Bronchial epithelial cell (primary cell): ENCODE data around the gene GRIK2. TPM values are rescaled to one million over a fixed set of nuclear protein-coding genes. Genes with fewer than 3 reads are reported as not detected.

Source experiments
- DNase-seq: peaks from one replicate; pipeline ENCODE4 v3.0.0-alpha.2; 2010; ENCODE audit warnings: low read depth
- FAIRE-seq: peaks from 2 replicates; lab custom pipeline; 2011; peaks lifted over from hg19 to GRCh38; lab: Jason Lieb, UNC
- H3K27me3 ChIP-seq: 2 replicates; pipeline ENCODE4 v1.5.1; 2011; ENCODE audit warnings: low read length; ENCODE audit not compliant: control insufficient read depth, insufficient read depth
- H3K36me3 ChIP-seq: 2 replicates; pipeline ENCODE4 v1.5.1; 2011; ENCODE audit warnings: low read length; ENCODE audit not compliant: control insufficient read depth, insufficient read depth
- H3K4me3 ChIP-seq: 2 replicates; pipeline ENCODE4 v1.5.1; 2011; ENCODE audit warnings: mild to moderate bottlenecking, low read depth, low read length, control low read depth
- total RNA-seq: library from RNA; depleted of rRNA; stranded (reverse); fragments of >200 nt; gene quantifications from 2 replicates; pipeline ENCODE4 v1.2.1, GENCODE V29; 2014
- TF ChIP-seq, protein P1 (sequence below): IDR thresholded peaks from 2 replicates; pipeline ENCODE4 v1.5.1; 2011; ENCODE audit warnings: mild to moderate bottlenecking, moderate library complexity, low read length, control low read depth, inconsistent platforms; ENCODE audit not compliant: insufficient read depth, severe bottlenecking

Gene GRIK2
- total RNA-seq, 1 donor from 2014 or later: 0.26 TPM

DNA sequence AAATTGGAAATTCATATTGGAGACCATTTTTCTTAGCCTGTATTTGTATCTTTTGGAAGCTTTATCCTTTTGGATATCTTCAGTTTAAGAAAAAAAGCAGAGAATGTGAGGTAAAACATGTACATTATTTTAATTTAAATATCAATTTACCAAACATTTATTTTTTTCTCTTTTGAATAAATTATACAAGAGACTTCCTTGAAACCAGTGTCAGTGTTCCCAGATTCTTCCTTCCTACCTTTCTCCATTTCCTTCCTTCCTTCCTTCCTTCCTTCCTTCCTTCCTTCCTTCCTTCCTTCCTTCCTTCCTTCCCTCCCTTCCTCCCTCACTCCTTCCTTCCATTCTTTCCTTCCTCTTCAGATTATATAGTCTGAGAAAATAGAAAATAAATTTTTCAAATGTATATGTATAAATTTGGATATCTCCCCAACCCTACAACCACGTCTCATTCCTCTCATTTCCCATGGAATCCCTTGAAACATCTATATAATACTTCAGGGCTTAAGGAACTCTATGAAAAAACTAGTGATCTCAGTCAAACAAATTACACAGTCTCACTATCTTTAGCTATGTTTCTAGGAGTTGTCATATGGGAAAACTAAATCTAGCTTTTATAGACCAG, 528.4 kb downstream of the GRIK2 start:
- DNase-seq (no peak), FAIRE-seq (no peak)
- no peaks in the 10 kb centered on the region for H3K36me3 ChIP-seq
- TF ChIP-seq, protein P1, sequence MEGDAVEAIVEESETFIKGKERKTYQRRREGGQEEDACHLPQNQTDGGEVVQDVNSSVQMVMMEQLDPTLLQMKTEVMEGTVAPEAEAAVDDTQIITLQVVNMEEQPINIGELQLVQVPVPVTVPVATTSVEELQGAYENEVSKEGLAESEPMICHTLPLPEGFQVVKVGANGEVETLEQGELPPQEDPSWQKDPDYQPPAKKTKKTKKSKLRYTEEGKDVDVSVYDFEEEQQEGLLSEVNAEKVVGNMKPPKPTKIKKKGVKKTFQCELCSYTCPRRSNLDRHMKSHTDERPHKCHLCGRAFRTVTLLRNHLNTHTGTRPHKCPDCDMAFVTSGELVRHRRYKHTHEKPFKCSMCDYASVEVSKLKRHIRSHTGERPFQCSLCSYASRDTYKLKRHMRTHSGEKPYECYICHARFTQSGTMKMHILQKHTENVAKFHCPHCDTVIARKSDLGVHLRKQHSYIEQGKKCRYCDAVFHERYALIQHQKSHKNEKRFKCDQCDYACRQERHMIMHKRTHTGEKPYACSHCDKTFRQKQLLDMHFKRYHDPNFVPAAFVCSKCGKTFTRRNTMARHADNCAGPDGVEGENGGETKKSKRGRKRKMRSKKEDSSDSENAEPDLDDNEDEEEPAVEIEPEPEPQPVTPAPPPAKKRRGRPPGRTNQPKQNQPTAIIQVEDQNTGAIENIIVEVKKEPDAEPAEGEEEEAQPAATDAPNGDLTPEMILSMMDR: no peak
- H3K4me3 ChIP-seq: no peak overlapping the region
- H3K27me3 ChIP-seq: no peaks in the 10 kb centered on the region

- FAIRE-seq (no peak), DNase-seq (no peak)
- H3K27me3 ChIP-seq: no peaks in the 10 kb centered on the region
- H3K36me3 ChIP-seq: no peaks in the 10 kb centered on the region
- H3K4me3 ChIP-seq: no peak overlapping the region
- TF ChIP-seq, protein P1: no peak
Measured at GRCh38 chr6:101926149-101926925, 532.8 kb downstream of the GRIK2 start.

DNA sequence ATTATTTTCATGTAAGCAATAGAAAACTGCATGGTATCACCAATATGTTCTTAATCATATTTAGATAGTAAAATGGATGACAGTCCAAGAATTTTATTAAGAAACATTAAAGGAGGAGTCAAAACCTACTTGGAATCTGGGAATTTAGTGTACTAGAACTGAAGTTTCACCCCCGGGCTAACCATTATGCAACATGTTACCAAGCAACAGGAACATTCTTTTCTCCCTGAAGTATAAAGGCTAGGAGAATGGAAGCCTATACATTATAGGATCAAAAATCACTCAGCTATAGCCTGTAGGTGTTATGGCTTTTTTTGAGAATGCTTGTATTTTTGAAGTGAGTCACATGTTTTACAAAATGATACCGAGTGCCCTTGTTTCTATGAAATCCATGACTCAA, 538.3 kb downstream of the GRIK2 start:
- Histone ChIP-seq H3K4me3 (no peak overlapping the region), H3K36me3 (no peaks in the 10 kb centered on the region), H3K27me3 (no peaks in the 10 kb centered on the region)
- DNase-seq (peak; percentile 14), FAIRE-seq (no peak)
- TF ChIP-seq, protein P1: no peak

DNA sequence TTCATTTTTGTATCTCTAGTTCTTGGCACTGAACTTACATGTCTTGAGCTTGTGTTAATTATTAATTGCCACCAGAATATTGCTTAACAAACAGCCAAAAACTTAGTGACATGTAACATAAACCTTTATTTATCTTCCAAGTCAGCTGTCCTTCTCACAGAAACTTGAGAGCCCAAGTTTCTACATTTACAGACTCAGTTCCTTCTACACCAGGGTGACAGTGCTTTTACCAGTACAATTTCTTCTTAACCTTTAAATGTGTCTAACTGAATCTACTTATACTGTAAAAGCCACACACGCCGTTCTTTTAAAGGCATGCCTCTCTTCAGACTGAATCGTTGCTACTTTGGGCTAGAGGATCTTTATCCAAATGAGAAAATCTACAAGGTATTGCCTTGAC, 539.2 kb downstream of the GRIK2 start:
- TF ChIP-seq, protein P1: no peak
- no peaks in the 10 kb centered on the region for H3K36me3 ChIP-seq
- H3K4me3 ChIP-seq: no peak overlapping the region
- no peak for DNase-seq
- FAIRE-seq: no peak
- H3K27me3 ChIP-seq: no peaks in the 10 kb centered on the region

GRCh38 chr6:101935732-101936131, 542.2 kb downstream of the GRIK2 start:
- Histone ChIP-seq H3K27me3 (no peaks in the 10 kb centered on the region), H3K36me3 (no peaks in the 10 kb centered on the region), H3K4me3 (no peak overlapping the region)
- FAIRE-seq (no peak), DNase-seq (no peak)
- TF ChIP-seq, protein P1: no peak
